WTC11 (cell line): ENCODE data around the gene RIN3. TPM values are rescaled to one million over a fixed set of nuclear protein-coding genes. Genes with fewer than 3 reads are reported as not detected.

Experiments
- ATAC-seq: fragments of 200-7000 bp; cut with Tn5 transposase; 2 replicates; pipeline ENCODE4 v1.10.0; 2021; ENCODE audit warnings: mild to moderate bottlenecking, moderate library complexity
- CTCF ChIA-PET: fragments of 300-600 bp; sonication (Branson Sonifier 250); formaldehyde crosslinking; loops from one replicate; lab custom pipeline; 2021; ENCODE audit warnings: antibody characterized with exemption; lab: Charles Lee
- POLR2A ChIA-PET: fragments of 350-600 bp; sonication (Branson Sonifier 250); formaldehyde crosslinking; loops from one replicate; lab custom pipeline; 2021; ENCODE audit warnings: antibody characterized with exemption; lab: Charles Lee
- DNase-seq: peaks from one replicate; pipeline ENCODE4 v3.0.0; 2021; ENCODE audit warnings: low spot score
- H3K27ac Mint-ChIP-seq: 2 replicates; pipeline ENCODE4 v1.8.0; 2021; ENCODE audit warnings: mixed read lengths
- H3K27me3 Mint-ChIP-seq: 2 replicates; pipeline ENCODE4 v1.8.0; 2021; ENCODE audit warnings: low read depth, mild to moderate bottlenecking, moderate library complexity, mixed read lengths
- H3K36me3 Mint-ChIP-seq: 2 replicates; pipeline ENCODE4 v1.8.0; 2021; ENCODE audit warnings: mixed read lengths
- H3K4me1 Mint-ChIP-seq: 2 replicates; pipeline ENCODE4 v1.8.0; 2022; ENCODE audit warnings: mixed read lengths
- H3K4me3 Mint-ChIP-seq: 2 replicates; pipeline ENCODE4 v1.8.0; 2021; ENCODE audit warnings: mild to moderate bottlenecking, moderate library complexity, mixed read lengths
- H3K9me3 Mint-ChIP-seq: 2 replicates; pipeline ENCODE4 v1.8.0; 2021; ENCODE audit warnings: mixed read lengths
- CBFB ChIP-seq: sonication (generic); formaldehyde crosslinking; IDR thresholded peaks from 2 replicates; pipeline ENCODE4 v1.8.1; 2022; ENCODE audit warnings: mild to moderate bottlenecking, low read depth, missing genetic modification reagents
- CREB1 ChIP-seq: sonication (generic); formaldehyde crosslinking; IDR thresholded peaks from 2 replicates; pipeline ENCODE4 v1.8.0; 2023; ENCODE audit warnings: mild to moderate bottlenecking, missing genetic modification reagents
- EMX1 ChIP-seq: fragments of 250-450 bp; sonication (Bioruptor Pico); IDR thresholded peaks from 2 replicates; pipeline ENCODE4 v1.8.0; 2021; ENCODE audit warnings: mild to moderate bottlenecking
- ESRRA ChIP-seq: sonication (generic); formaldehyde crosslinking; IDR thresholded peaks from 2 replicates; pipeline ENCODE4 v1.8.1; 2022; ENCODE audit warnings: mild to moderate bottlenecking, missing genetic modification reagents, borderline replicate concordance
- FOXJ3 ChIP-seq: sonication (generic); formaldehyde crosslinking; IDR thresholded peaks from 2 replicates; pipeline ENCODE4 v1.9.0; 2021; ENCODE audit warnings: missing genetic modification reagents, mild to moderate bottlenecking, borderline replicate concordance
- FOXK1 ChIP-seq: sonication (generic); formaldehyde crosslinking; IDR thresholded peaks from 2 replicates; pipeline ENCODE4 v1.8.0; 2022; ENCODE audit warnings: mild to moderate bottlenecking, moderate library complexity, missing genetic modification reagents
- FOXP1 ChIP-seq: sonication (generic); formaldehyde crosslinking; IDR thresholded peaks from 2 replicates; pipeline ENCODE4 v1.8.0; 2022; ENCODE audit warnings: missing genetic modification reagents, mild to moderate bottlenecking, moderate library complexity, borderline replicate concordance
- GABPB1 ChIP-seq: sonication (generic); formaldehyde crosslinking; IDR thresholded peaks from 2 replicates; pipeline ENCODE4 v1.8.1; 2023; ENCODE audit warnings: mild to moderate bottlenecking, missing genetic modification reagents
- HMGA2 ChIP-seq: fragments of 250-450 bp; sonication (Bioruptor Pico); IDR thresholded peaks from 2 replicates; pipeline ENCODE4 v1.4.0; 2021; ENCODE audit warnings: mild to moderate bottlenecking, moderate library complexity
- IRF1 ChIP-seq: sonication (generic); formaldehyde crosslinking; IDR thresholded peaks from 2 replicates; pipeline ENCODE4 v1.8.0; 2023; ENCODE audit warnings: missing genetic modification reagents
- IRF2 ChIP-seq: sonication (generic); formaldehyde crosslinking; IDR thresholded peaks from 2 replicates; pipeline ENCODE4 v1.8.0; 2022; ENCODE audit warnings: low read depth, missing genetic modification reagents, borderline replicate concordance
- JUN ChIP-seq: sonication (generic); formaldehyde crosslinking; IDR thresholded peaks from 2 replicates; pipeline ENCODE4 v1.8.0; 2023; ENCODE audit warnings: mild to moderate bottlenecking, missing genetic modification reagents
- KAT7 ChIP-seq: sonication (generic); formaldehyde crosslinking; IDR thresholded peaks from 2 replicates; pipeline ENCODE4 v1.8.1; 2023; ENCODE audit warnings: missing genetic modification reagents, mild to moderate bottlenecking, borderline replicate concordance
- MAX ChIP-seq: sonication (generic); formaldehyde crosslinking; IDR thresholded peaks from 2 replicates; pipeline ENCODE4 v1.8.0; 2022; ENCODE audit warnings: mild to moderate bottlenecking, missing genetic modification reagents
- MLX ChIP-seq: sonication (generic); formaldehyde crosslinking; IDR thresholded peaks from 2 replicates; pipeline ENCODE4 v1.8.1; 2023; ENCODE audit warnings: mild to moderate bottlenecking, missing genetic modification reagents, moderate library complexity
- MYBL2 ChIP-seq: sonication (generic); formaldehyde crosslinking; IDR thresholded peaks from 2 replicates; pipeline ENCODE4 v1.8.1; 2023; ENCODE audit warnings: mild to moderate bottlenecking, moderate library complexity, missing genetic modification reagents
- NR2C2 ChIP-seq: sonication (generic); formaldehyde crosslinking; IDR thresholded peaks from 2 replicates; pipeline ENCODE4 v1.8.0; 2022; ENCODE audit warnings: mild to moderate bottlenecking, missing genetic modification reagents
- TP53 ChIP-seq: sonication (generic); formaldehyde crosslinking; IDR thresholded peaks from 2 replicates; pipeline ENCODE4 v1.8.1; 2023; ENCODE audit warnings: mild to moderate bottlenecking, missing genetic modification reagents
- ZNF232 ChIP-seq: sonication (generic); formaldehyde crosslinking; IDR thresholded peaks from 2 replicates; pipeline ENCODE4 v1.8.0; 2022; ENCODE audit warnings: mild to moderate bottlenecking, missing genetic modification reagents
- ZNF317 ChIP-seq: sonication (generic); formaldehyde crosslinking; IDR thresholded peaks from 2 replicates; pipeline ENCODE4 v1.8.1; 2023; ENCODE audit warnings: low read depth, mild to moderate bottlenecking, moderate library complexity, missing genetic modification reagents, borderline replicate concordance
- ZNF396 ChIP-seq: fragments of 250-450 bp; sonication (Bioruptor Pico); IDR thresholded peaks from 2 replicates; pipeline ENCODE4 v1.8.0; 2021; ENCODE audit warnings: mild to moderate bottlenecking, moderate library complexity, borderline replicate concordance
- ZNF425 ChIP-seq: fragments of 250-450 bp; sonication (Bioruptor Pico); conservative IDR thresholded peaks from 2 replicates; pipeline ENCODE4 v1.9.0; 2021; ENCODE audit warnings: mild to moderate bottlenecking
- total RNA-seq: library from RNA; stranded (reverse); gene quantifications from 3 replicates; pipeline ENCODE4 v1.2.3, GENCODE V29; 2021
- TF ChIP-seq, protein P1 (sequence below): sonication (generic); formaldehyde crosslinking; IDR thresholded peaks from 2 replicates; pipeline ENCODE4 v1.8.0; 2022; ENCODE audit warnings: mild to moderate bottlenecking, missing genetic modification reagents
- TF ChIP-seq, protein P2 (sequence below): sonication (generic); formaldehyde crosslinking; IDR thresholded peaks from 2 replicates; pipeline ENCODE4 v1.8.1; 2022; ENCODE audit warnings: mild to moderate bottlenecking, moderate library complexity, missing genetic modification reagents
- TF ChIP-seq, protein P3 (sequence below): fragments of 250-450 bp; sonication (Bioruptor Pico); IDR thresholded peaks from 2 replicates; pipeline ENCODE4 v1.9.0; 2021; ENCODE audit warnings: mild to moderate bottlenecking

Gene RIN3
- total RNA-seq, 1 experiment from 2014 or later: 3.3 TPM

GRCh38 chr14:92496191-92496857 lies 17.3 kb upstream of the RIN3 start (continued):
- TF ChIP-seq IRF1: no peak
- no peak for TF ChIP-seq ZNF232 (CRISPR knock-in tag)

DNA sequence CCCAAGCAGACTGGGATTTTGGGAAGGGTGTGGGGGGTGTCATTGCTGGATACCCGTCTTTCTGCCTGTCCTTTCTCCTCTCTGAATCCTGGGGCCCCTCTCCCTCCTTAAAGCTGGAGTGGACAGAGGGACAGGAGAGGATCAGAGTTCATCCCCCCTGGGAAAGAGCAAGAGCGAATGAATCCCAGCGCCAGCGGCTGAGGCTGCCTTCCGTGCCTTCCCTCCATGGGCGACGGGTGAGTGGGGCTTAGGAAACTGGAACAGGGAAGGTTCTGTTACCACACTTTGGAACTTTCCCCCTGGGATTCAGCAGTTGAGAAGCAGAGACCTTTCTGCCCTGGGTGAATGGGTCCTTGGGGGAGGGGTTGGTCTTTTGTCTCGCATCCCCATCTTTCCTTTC lies 16.2 kb upstream of the RIN3 start:
- Mint-ChIP-seq H3K4me3 (no peak overlapping the region), H3K27ac (no peak overlapping the region), H3K27me3 (no peaks in the 10 kb centered on the region), H3K9me3 (no peaks in the 10 kb centered on the region)
- DNase-seq: no peak
- POLR2A ChIA-PET: no interaction called here
- TF ChIP-seq FOXJ3 (CRISPR knock-in tag): no peak
- no peak for TF ChIP-seq ESRRA (CRISPR knock-in tag)
- no peak for TF ChIP-seq ZNF317
- no peak for TF ChIP-seq EMX1 (CRISPR knock-in tag)
- TF ChIP-seq HMGA2: no peak
- no peak for TF ChIP-seq CREB1 (CRISPR knock-in tag)
- no peak for TF ChIP-seq ZNF396
- no peak for TF ChIP-seq IRF1
- TF ChIP-seq JUN (CRISPR knock-in tag): no peak
- TF ChIP-seq, protein P1, sequence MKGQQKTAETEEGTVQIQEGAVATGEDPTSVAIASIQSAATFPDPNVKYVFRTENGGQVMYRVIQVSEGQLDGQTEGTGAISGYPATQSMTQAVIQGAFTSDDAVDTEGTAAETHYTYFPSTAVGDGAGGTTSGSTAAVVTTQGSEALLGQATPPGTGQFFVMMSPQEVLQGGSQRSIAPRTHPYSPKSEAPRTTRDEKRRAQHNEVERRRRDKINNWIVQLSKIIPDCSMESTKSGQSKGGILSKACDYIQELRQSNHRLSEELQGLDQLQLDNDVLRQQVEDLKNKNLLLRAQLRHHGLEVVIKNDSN: no peak
- TF ChIP-seq MAX (CRISPR knock-in tag): no peak
- TF ChIP-seq TP53: no peak
- TF ChIP-seq NR2C2 (CRISPR knock-in tag): no peak
- TF ChIP-seq, protein P2, sequence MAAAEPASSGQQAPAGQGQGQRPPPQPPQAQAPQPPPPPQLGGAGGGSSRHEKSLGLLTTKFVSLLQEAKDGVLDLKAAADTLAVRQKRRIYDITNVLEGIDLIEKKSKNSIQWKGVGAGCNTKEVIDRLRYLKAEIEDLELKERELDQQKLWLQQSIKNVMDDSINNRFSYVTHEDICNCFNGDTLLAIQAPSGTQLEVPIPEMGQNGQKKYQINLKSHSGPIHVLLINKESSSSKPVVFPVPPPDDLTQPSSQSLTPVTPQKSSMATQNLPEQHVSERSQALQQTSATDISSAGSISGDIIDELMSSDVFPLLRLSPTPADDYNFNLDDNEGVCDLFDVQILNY (CRISPR knock-in tag): no peak
- TF ChIP-seq ZNF425 (CRISPR knock-in tag): no peak
- TF ChIP-seq, all 79 proteins: peak for 0
- Mint-ChIP-seq H3K36me3 (no peaks in the 10 kb centered on the region), H3K4me1 (peaks cover 16% of the 10 kb centered on the region)
- ATAC-seq: peak; percentile 26; the same call in 1 of the 2 replicates
- CTCF ChIA-PET: no interaction called here

- POLR2A ChIA-PET: no interaction called here
Measured at GRCh38 chr14:92499234-92499633, 14.3 kb upstream of the RIN3 start.

More at GRCh38 chr14:92499234-92499633, 14.3 kb upstream of the RIN3 start:
- Mint-ChIP-seq H3K27ac (no peak overlapping the region), H3K36me3 (no peaks in the 10 kb centered on the region), H3K9me3 (no peaks in the 10 kb centered on the region), H3K27me3 (no peaks in the 10 kb centered on the region), H3K4me1 (peaks cover 22% of the 10 kb centered on the region), H3K4me3 (no peak overlapping the region)
- CTCF ChIA-PET: no interaction called here
- DNase-seq: no peak
- ATAC-seq: no peak
- TF ChIP-seq FOXK1 (CRISPR knock-in tag) (no peak), IRF2 (CRISPR knock-in tag) (no peak), KAT7 (CRISPR knock-in tag) (no peak), GABPB1 (CRISPR knock-in tag) (no peak), CBFB (CRISPR knock-in tag) (no peak), MLX (CRISPR knock-in tag) (no peak), MYBL2 (CRISPR knock-in tag) (no peak), FOXP1 (CRISPR knock-in tag) (no peak)
- TF ChIP-seq, protein P3, sequence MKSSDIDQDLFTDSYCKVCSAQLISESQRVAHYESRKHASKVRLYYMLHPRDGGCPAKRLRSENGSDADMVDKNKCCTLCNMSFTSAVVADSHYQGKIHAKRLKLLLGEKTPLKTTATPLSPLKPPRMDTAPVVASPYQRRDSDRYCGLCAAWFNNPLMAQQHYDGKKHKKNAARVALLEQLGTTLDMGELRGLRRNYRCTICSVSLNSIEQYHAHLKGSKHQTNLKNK (CRISPR knock-in tag): no peak
